Caki2 (cell line): ENCODE results near the gene SNAP91. TPM values are rescaled to one million over a fixed set of nuclear protein-coding genes. Genes with fewer than 3 reads are reported as not detected.

Experiments
- DNase-seq: peaks from one replicate; pipeline ENCODE4 v3.0.0-alpha.2; 2015; ENCODE audit warnings: low read depth
- in situ Hi-C: cut with HindIII; loops from 2 replicates; pipeline ENCODE4 v1.10.0; 2016; ENCODE audit warnings: low sequenced_read_pairs, low pct_unique_long_range_greater_than_20kb, mixed read lengths
- total RNA-seq: library from RNA; depleted of rRNA; stranded (reverse); fragments of >200 nt; shearing (Covaris generic); gene quantifications from 2 replicates; pipeline ENCODE4 v1.2.3, GENCODE V29; 2014; ENCODE audit warnings: low replicate concordance; rRNA removed

SNAP91 gene
- total RNA-seq, 1 experiment from 2014 or later: not detected

DNA sequence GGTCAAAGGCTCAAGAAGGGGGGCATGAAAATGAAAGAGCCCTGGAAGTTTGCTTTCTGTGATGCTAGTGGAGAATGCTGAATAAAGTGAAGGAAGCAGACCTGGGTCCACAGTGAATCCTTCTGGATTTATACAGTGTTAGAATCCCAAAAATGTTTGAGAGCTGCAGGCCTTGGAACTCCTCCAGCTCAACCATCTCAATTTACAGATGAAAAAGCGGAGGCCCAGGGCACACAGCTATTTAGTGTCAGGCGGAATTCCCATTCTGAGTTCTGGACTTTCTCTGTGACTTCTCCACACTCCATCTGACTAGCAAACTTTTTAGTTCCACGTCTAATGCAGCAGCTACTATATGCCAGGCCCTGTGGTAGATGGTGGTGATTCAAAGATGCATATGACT lies 198.1 kb downstream of the SNAP91 start:
- no peak for DNase-seq
- in situ Hi-C loops: no loop called here

DNA sequence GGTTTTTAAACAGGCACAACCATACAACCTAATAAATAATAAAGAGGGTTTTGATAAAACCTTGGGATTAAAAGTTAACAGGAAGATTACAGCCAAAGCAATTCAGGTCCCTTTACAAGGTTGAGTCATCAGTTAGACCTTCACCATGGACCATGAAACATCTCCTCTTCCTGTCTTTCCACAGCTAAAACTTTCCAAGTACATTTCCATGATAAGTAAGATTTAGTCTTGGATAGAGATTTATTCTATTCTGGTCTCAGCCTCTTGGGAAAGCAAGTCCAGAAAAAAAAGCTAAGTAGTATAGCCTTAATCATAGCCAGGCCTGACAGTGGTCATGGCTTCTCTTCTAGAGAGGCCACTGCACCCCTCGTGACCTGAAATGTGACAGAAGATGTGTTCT lies 199.5 kb downstream of the SNAP91 start:
- in situ Hi-C loops: no loop called here
- DNase-seq: no peak

- in situ Hi-C loops: no loop called here
- DNase-seq: no peak
These were observed 203.5 kb downstream of the SNAP91 start for GRCh38 chr6:83505356-83505755.

Other genes starting within 250 kb of the SNAP91 start
- gene PRSS35, start 196.6 kb downstream of the SNAP91 start, total RNA-seq: 0.09 and 0.34 TPM in 2 replicates
- not detected in 2 replicates for gene RIPPLY2, start 144.3 kb upstream of the SNAP91 start, total RNA-seq
- gene CYB5R4, start 150.6 kb upstream of the SNAP91 start, total RNA-seq: 22.6 and 24.8 TPM in 2 replicates